Measurements from ENCODE around the gene SNX1.

- no peak for TF ChIP-seq SRSF1 (optimal IDR thresholded peaks at IDR 0.05; ENCODE audit: low read depth, low read length)
- no peak for TF ChIP-seq POLR2A (IDR thresholded peaks at IDR 0.05; ENCODE audit: insufficient read depth in 1 of 2, low read depth in 2 of 2, low read length in 2 of 2)
- peak; percentile 10; the same call in 1 of the 2 replicates for TF ChIP-seq ETV5 (CRISPR knock-in tag; IDR thresholded peaks at IDR 0.05; ENCODE audit: borderline replicate concordance)
- no peak for TF ChIP-seq ZNF281 (CRISPR knock-in tag; IDR thresholded peaks at IDR 0.05; ENCODE audit: borderline replicate concordance)
- no peak for TF ChIP-seq TCF12 (IDR thresholded peaks at IDR 0.05)
- no peak for TF ChIP-seq TCF12 (CRISPR knock-in tag; IDR thresholded peaks at IDR 0.05)
- TF ChIP-seq ZNF274 (CRISPR knock-in tag; IDR thresholded peaks at IDR 0.05), result peak; percentile 41; the same call in 1 of the 2 replicates
- no peak for TF ChIP-seq MEF2D (CRISPR knock-in tag; IDR thresholded peaks at IDR 0.05)
- no peak for TF ChIP-seq KLF6 (CRISPR knock-in tag; IDR thresholded peaks at IDR 0.05)
- no peak for TF ChIP-seq CTCF (CRISPR knock-in tag; IDR thresholded peaks at IDR 0.05)
- TF ChIP-seq MAZ (IDR thresholded peaks at IDR 0.05; ENCODE audit: borderline replicate concordance, low read depth, low read length), result no peak
- no peak for TF ChIP-seq MAZ (CRISPR knock-in tag; IDR thresholded peaks at IDR 0.05; ENCODE audit: low read depth)
Observed at GRCh38 chr15:64070965-64071851, 24.6 kb upstream of the SNX1 start.

Data from HepG2 (cell line).